Upper lobe of left lung (tissue), 4 donors: ENCODE data around the gene PPP2R2B.

Experiments used
- EP300 ChIP-seq, 4 donors: sonication (generic); formaldehyde crosslinking; IDR thresholded peaks; one replicate each; pipeline ENCODE4 v1.5.1; 2017; ENCODE audit warnings: antibody characterized with exemption in 4 of 4, control low read depth in 2 of 4
- POLR2A ChIP-seq, 4 donors: fragments of 450-650 bp; IDR thresholded peaks; one replicate each; pipeline ENCODE4 v1.5.1; 2016 to 2017; ENCODE audit warnings: antibody characterized with exemption in 4 of 4, mild to moderate bottlenecking in 2 of 4
- POLR2AphosphoS5 ChIP-seq, 2 donors: sonication (generic); formaldehyde crosslinking; IDR thresholded peaks; one replicate each; pipeline ENCODE4 v1.5.1; 2017; ENCODE audit warnings: antibody characterized with exemption in 2 of 2
- TF ChIP-seq, protein P1 (sequence below), 6 experiments: fragments of 450-650 bp in 4 of 6; fragments of 200-600 bp in 2 of 6; sonication (generic) in 2 of 6; IDR thresholded peaks; one replicate each; pipeline ENCODE4 v1.5.1; 2016 to 2019; ENCODE audit warnings: antibody characterized with exemption in 6 of 6

GRCh38 chr5:146562461-146562860 is 316.1 kb downstream of the PPP2R2B start:
- TF ChIP-seq, protein P1, sequence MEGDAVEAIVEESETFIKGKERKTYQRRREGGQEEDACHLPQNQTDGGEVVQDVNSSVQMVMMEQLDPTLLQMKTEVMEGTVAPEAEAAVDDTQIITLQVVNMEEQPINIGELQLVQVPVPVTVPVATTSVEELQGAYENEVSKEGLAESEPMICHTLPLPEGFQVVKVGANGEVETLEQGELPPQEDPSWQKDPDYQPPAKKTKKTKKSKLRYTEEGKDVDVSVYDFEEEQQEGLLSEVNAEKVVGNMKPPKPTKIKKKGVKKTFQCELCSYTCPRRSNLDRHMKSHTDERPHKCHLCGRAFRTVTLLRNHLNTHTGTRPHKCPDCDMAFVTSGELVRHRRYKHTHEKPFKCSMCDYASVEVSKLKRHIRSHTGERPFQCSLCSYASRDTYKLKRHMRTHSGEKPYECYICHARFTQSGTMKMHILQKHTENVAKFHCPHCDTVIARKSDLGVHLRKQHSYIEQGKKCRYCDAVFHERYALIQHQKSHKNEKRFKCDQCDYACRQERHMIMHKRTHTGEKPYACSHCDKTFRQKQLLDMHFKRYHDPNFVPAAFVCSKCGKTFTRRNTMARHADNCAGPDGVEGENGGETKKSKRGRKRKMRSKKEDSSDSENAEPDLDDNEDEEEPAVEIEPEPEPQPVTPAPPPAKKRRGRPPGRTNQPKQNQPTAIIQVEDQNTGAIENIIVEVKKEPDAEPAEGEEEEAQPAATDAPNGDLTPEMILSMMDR (IDR thresholded peaks at IDR 0.05) = no peak
- TF ChIP-seq POLR2A (IDR thresholded peaks at IDR 0.05) = no peak
- TF ChIP-seq EP300 (IDR thresholded peaks at IDR 0.05) = no peak
- no peak for TF ChIP-seq POLR2AphosphoS5 (IDR thresholded peaks at IDR 0.05)
